Measurements from ENCODE around the gene NT5DC3. TPM values are rescaled to one million over a fixed set of nuclear protein-coding genes. Genes with fewer than 3 reads are reported as not detected.

NT5DC3 gene
- total RNA-seq, 1 experiment from 2014 or later = 9.5 TPM

GRCh38 chr12:103824290-103824689 lies 16.7 kb downstream of the NT5DC3 start:
- H3K9me3 Mint-ChIP-seq (ENCODE audit: unreplicated experiment) = peaks cover 10% of the 10 kb centered on the region
- Histone ChIP-seq H3K27me3 (replicated peaks; ENCODE audit: control insufficient read depth, insufficient read depth, low read length) (no peaks in the 10 kb centered on the region), H3K4me3 (ENCODE audit: low read depth, low read length) (no peak overlapping the region), H3K9me3 (no peaks in the 10 kb centered on the region; the same call in 1 of the 2 replicates), H3K36me3 (ENCODE audit: control insufficient read depth, insufficient read depth, low read length) (no peaks in the 10 kb centered on the region), H3K4me1 (no peaks in the 10 kb centered on the region)
- no peaks in the 10 kb centered on the region for H3K4me1 Mint-ChIP-seq (ENCODE audit: low read depth, unreplicated experiment)
- no peak for DNase-seq
- H3K27me3 Mint-ChIP-seq (ENCODE audit: insufficient read depth, unreplicated experiment) = no peaks in the 10 kb centered on the region
- H3K4me3 Mint-ChIP-seq (ENCODE audit: unreplicated experiment) = no peak overlapping the region
- TF ChIP-seq CTCF (IDR thresholded peaks at IDR 0.05; ENCODE audit: insufficient read depth in 1 of 2, low read depth in 1 of 2, low read length in 1 of 2, severe bottlenecking in 1 of 2, unreplicated experiment in 1 of 2) = no peak
- ChIA-PET CTCF (no interaction called here), POLR2A (no interaction called here)
- H3K36me3 Mint-ChIP-seq (ENCODE audit: insufficient read depth, unreplicated experiment) = no peaks in the 10 kb centered on the region
- intact Hi-C loops (cut with micrococcal nuclease; ENCODE audit: unreplicated experiment) = no loop called here
- BruUV-seq (replicated peaks) = no TSS peak
- no peak overlapping the region for H3K27ac Mint-ChIP-seq (ENCODE audit: unreplicated experiment)

DNA sequence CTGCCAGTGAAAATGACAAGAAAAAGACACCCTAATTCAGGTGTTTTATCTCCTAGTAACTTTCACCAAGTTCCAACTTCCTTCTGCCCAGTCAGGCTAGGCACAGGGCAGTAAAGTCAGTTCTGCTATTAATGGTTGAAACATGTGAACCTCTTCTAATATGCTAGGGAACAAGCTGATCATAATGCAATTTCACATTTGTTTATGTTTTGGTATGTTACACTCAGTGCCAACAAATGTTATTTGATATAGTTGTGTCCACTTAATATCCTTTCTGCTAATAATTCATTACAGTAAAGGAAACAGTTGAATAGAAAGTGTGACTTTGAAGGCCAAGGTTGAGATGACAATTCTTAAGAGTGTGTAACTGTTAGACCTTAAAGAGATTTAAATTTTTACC lies 17.2 kb downstream of the NT5DC3 start:
- Histone ChIP-seq H3K9me3 (no peaks in the 10 kb centered on the region; the same call in 1 of the 2 replicates), H3K4me1 (no peaks in the 10 kb centered on the region), H3K27me3 (replicated peaks; ENCODE audit: control insufficient read depth, insufficient read depth, low read length) (no peaks in the 10 kb centered on the region), H3K36me3 (ENCODE audit: control insufficient read depth, insufficient read depth, low read length) (no peaks in the 10 kb centered on the region), H3K4me3 (ENCODE audit: low read depth, low read length) (no peak overlapping the region)
- H3K27me3 Mint-ChIP-seq (ENCODE audit: insufficient read depth, unreplicated experiment) = no peaks in the 10 kb centered on the region
- peaks cover 10% of the 10 kb centered on the region for H3K9me3 Mint-ChIP-seq (ENCODE audit: unreplicated experiment)
- ChIA-PET POLR2A (no interaction called here), CTCF (no interaction called here)
- no peaks in the 10 kb centered on the region for H3K4me1 Mint-ChIP-seq (ENCODE audit: low read depth, unreplicated experiment)
- no peaks in the 10 kb centered on the region for H3K36me3 Mint-ChIP-seq (ENCODE audit: insufficient read depth, unreplicated experiment)
- no peak for TF ChIP-seq CTCF (IDR thresholded peaks at IDR 0.05; ENCODE audit: insufficient read depth in 1 of 2, low read depth in 1 of 2, low read length in 1 of 2, severe bottlenecking in 1 of 2, unreplicated experiment in 1 of 2)
- no peak for DNase-seq
- intact Hi-C loops (cut with micrococcal nuclease; ENCODE audit: unreplicated experiment) = no loop called here
- H3K27ac Mint-ChIP-seq (ENCODE audit: unreplicated experiment) = no peak overlapping the region
- no peak overlapping the region for H3K4me3 Mint-ChIP-seq (ENCODE audit: unreplicated experiment)
- no TSS peak for BruUV-seq (replicated peaks)

- no peaks in the 10 kb centered on the region for H3K27me3 ChIP-seq (replicated peaks; ENCODE audit: control insufficient read depth, insufficient read depth, low read length)
- no TSS peak for BruUV-seq (replicated peaks)
- TF ChIP-seq CTCF (IDR thresholded peaks at IDR 0.05; ENCODE audit: insufficient read depth in 1 of 2, low read depth in 1 of 2, low read length in 1 of 2, severe bottlenecking in 1 of 2, unreplicated experiment in 1 of 2) = no peak
- H3K36me3 ChIP-seq (ENCODE audit: control insufficient read depth, insufficient read depth, low read length) = no peaks in the 10 kb centered on the region
- CTCF ChIA-PET = no interaction called here
- Mint-ChIP-seq H3K27me3 (ENCODE audit: insufficient read depth, unreplicated experiment) (no peaks in the 10 kb centered on the region), H3K4me3 (ENCODE audit: unreplicated experiment) (no peak overlapping the region), H3K9me3 (ENCODE audit: unreplicated experiment) (peaks cover 10% of the 10 kb centered on the region), H3K4me1 (ENCODE audit: low read depth, unreplicated experiment) (no peaks in the 10 kb centered on the region), H3K36me3 (ENCODE audit: insufficient read depth, unreplicated experiment) (no peaks in the 10 kb centered on the region), H3K27ac (ENCODE audit: unreplicated experiment) (no peak overlapping the region)
- intact Hi-C loops (cut with micrococcal nuclease; ENCODE audit: unreplicated experiment) = no loop called here
- H3K4me1 ChIP-seq = no peaks in the 10 kb centered on the region
- POLR2A ChIA-PET = no interaction called here
- H3K4me3 ChIP-seq (ENCODE audit: low read depth, low read length) = no peak overlapping the region
- no peaks in the 10 kb centered on the region; the same call in 1 of the 2 replicates for H3K9me3 ChIP-seq
- DNase-seq = no peak
Observed at GRCh38 chr12:103821773-103822172, 19.3 kb downstream of the NT5DC3 start.
